ENCODE data around the gene SERBP1.

DNA sequence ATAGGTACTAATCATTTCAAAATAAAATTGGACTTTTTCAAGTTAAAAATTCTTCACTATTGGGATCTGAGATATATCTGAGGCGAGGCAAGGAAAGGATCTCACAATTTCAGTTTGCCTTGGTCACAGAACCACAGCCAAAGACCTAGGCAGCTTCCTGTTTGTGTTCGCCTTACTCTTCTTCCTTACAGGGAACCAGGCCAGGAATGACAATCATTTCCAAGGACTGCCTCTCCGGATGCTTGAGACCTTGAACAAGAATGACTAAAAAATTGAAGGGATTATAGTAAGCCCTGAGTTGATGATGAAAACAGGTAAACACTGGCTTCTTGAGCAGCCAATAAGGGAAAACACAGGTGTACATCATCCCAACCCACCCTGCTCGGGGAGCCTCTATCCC lies 35.2 kb upstream of the SERBP1 start:
- no peak for TF ChIP-seq CTCF (conservative IDR thresholded peaks at IDR 0.05)
- TF ChIP-seq ZFX (IDR thresholded peaks at IDR 0.05) = no peak
